A673 (cell line): ENCODE measurements around the gene UBA1. TPM values are rescaled to one million over a fixed set of nuclear protein-coding genes. Genes with fewer than 3 reads are reported as not detected.

Experiments used
- BruUV-seq: library from RNA; stranded (reverse); fragments of 400-500 nt; replicated peaks from 2 replicates; lab custom pipeline; 2021; lab: Mats Ljungman, UMichigan
- CTCF ChIA-PET: fragments of 300-600 bp; sonication (Branson Sonifier 250); formaldehyde crosslinking; loops from one replicate; lab custom pipeline; 2022; ENCODE audit warnings: antibody characterized with exemption; lab: Charles Lee
- POLR2A ChIA-PET: fragments of 300-600 bp; sonication (Branson Sonifier 250); formaldehyde crosslinking; loops from one replicate; lab custom pipeline; 2022; ENCODE audit warnings: antibody characterized with exemption; ENCODE audit not compliant: low non-redundant PET; lab: Charles Lee
- DNase-seq: peaks from one replicate; pipeline ENCODE4 v3.0.0-alpha.2; 2015; ENCODE audit warnings: low spot score
- H3K27ac ChIP-seq: fragments of 200-600 bp; sonication (generic); 2 replicates; pipeline ENCODE4 v1.5.1; 2016; ENCODE audit warnings: mixed run types, low read depth, mild to moderate bottlenecking, mixed read lengths, antibody characterized with exemption, low read length; ENCODE audit not compliant: poor library complexity, severe bottlenecking
- H3K27me3 ChIP-seq: fragments of 200-600 bp; sonication (generic); replicated peaks from 2 replicates; pipeline ENCODE4 v1.6.1; 2017; ENCODE audit warnings: mixed run types, low read depth, mild to moderate bottlenecking, mixed read lengths, antibody characterized with exemption, low read length; ENCODE audit not compliant: insufficient read depth, poor library complexity
- H3K36me3 ChIP-seq: fragments of 200-600 bp; sonication (generic); 2 replicates; pipeline ENCODE4 v1.6.1; 2016; ENCODE audit warnings: mixed run types, mild to moderate bottlenecking, mixed read lengths, antibody characterized with exemption, low read length; ENCODE audit not compliant: insufficient read depth, poor library complexity, severe bottlenecking
- H3K4me1 ChIP-seq: fragments of 200-600 bp; sonication (generic); 2 replicates; pipeline ENCODE4 v1.6.1; 2017; ENCODE audit warnings: mixed run types, mild to moderate bottlenecking, mixed read lengths, antibody characterized with exemption, low read length; ENCODE audit not compliant: insufficient read depth, poor library complexity, severe bottlenecking
- H3K4me3 ChIP-seq: fragments of 200-600 bp; sonication (generic); 2 replicates; pipeline ENCODE4 v1.5.1; 2016; ENCODE audit warnings: low read depth, mixed run types, mild to moderate bottlenecking, mixed read lengths, low read length; ENCODE audit not compliant: poor library complexity, severe bottlenecking
- H3K9me3 ChIP-seq: fragments of 200-600 bp; sonication (generic); 2 replicates; pipeline ENCODE4 v1.6.1; 2016; ENCODE audit warnings: mixed run types, low read depth, mild to moderate bottlenecking, mixed read lengths, antibody characterized with exemption, low read length; ENCODE audit not compliant: poor library complexity, severe bottlenecking
- CTCF ChIP-seq: fragments of 300-800, 200-600 bp; sonication (generic); conservative IDR thresholded peaks from 2 replicates; pipeline ENCODE4 v1.5.1; 2017; ENCODE audit warnings: low read depth, mild to moderate bottlenecking, antibody characterized with exemption, low read length, moderate library complexity, mixed read lengths
- EZH2 ChIP-seq: fragments of 200-600 bp; sonication (generic); IDR thresholded peaks from 2 replicates; pipeline ENCODE4 v1.6.1; 2017; ENCODE audit warnings: borderline replicate concordance, low read depth, mild to moderate bottlenecking, mixed read lengths, antibody characterized with exemption, low read length; ENCODE audit not compliant: poor library complexity, severe bottlenecking
- intact Hi-C: fragments of 100-400 bp; cut with micrococcal nuclease; formaldehyde crosslinking; loops from one replicate; pipeline ENCODE4 v1.10.0; 2022; ENCODE audit not compliant: unreplicated experiment
- total RNA-seq: library from RNA; stranded (reverse); gene quantifications from 2 replicates; pipeline ENCODE4 v1.2.3, GENCODE V29; 2021

UBA1 gene
- total RNA-seq, 1 experiment from 2014 or later = 413 TPM

DNA sequence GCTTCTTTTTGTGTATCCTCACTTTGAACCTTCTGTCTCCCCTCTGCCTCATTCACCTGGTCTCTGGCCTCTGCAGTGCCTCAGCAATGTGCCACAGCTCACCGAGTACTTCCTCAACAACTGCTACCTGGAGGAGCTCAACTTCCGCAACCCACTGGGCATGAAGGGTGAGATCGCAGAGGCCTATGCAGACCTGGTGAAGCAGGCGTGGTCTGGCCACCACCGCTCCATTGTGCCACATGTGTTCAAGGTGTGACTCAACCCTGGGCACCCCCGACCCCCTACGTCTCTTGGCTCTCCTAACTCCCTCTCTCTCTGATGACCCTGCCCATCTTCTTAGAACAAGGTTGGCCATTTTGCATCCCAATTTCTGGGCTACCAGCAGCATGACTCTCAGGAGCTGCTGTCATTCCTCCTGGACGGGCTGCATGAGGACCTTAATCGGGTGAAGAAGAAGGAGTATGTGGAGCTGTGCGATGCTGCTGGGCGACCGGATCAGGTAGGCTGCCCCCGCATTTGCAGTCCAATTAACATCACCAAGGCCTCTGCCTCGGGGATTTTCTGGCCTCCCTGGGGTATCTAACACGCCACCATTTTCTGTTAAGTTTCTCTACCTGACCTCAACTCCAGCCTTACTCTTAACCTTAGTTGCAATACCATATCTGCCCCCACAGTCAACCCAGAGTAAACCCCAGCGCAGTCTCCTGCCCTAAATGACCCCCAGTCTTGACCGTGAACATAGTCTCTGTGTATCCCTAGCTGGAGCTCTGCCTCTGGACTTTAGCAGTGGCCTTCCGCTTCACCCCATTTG is 47.8 kb downstream of the UBA1 start:
- POLR2A ChIA-PET = no interaction called here
- no peak for TF ChIP-seq EZH2
- TF ChIP-seq CTCF = no peak
- no peak overlapping the region for H3K27ac ChIP-seq
- no peaks in the 10 kb centered on the region for H3K4me1 ChIP-seq
- no peak overlapping the region for H3K4me3 ChIP-seq
- CTCF ChIA-PET = no interaction called here
- DNase-seq = no peak
- no peaks in the 10 kb centered on the region for H3K9me3 ChIP-seq
- BruUV-seq = no TSS peak
- peaks cover 36% of the 10 kb centered on the region for H3K36me3 ChIP-seq
- H3K27me3 ChIP-seq = no peaks in the 10 kb centered on the region
- intact Hi-C loops = no loop called here

GRCh38 chrX:47242321-47242720 is 48.7 kb downstream of the UBA1 start:
- Histone ChIP-seq H3K27me3 (no peaks in the 10 kb centered on the region), H3K4me1 (no peaks in the 10 kb centered on the region), H3K36me3 (peaks cover 38% of the 10 kb centered on the region), H3K9me3 (no peaks in the 10 kb centered on the region), H3K27ac (no peak overlapping the region), H3K4me3 (no peak overlapping the region)
- DNase-seq = no peak
- ChIA-PET POLR2A (no interaction called here), CTCF (no interaction called here)
- no TSS peak for BruUV-seq
- no peak for TF ChIP-seq CTCF
- TF ChIP-seq EZH2 = no peak
- intact Hi-C loops = no loop called here

GRCh38 chrX:47243351-47243750 is 49.7 kb downstream of the UBA1 start:
- CTCF ChIA-PET = no interaction called here
- Histone ChIP-seq H3K27ac (no peak overlapping the region), H3K9me3 (no peaks in the 10 kb centered on the region), H3K36me3 (peaks cover 38% of the 10 kb centered on the region), H3K27me3 (no peaks in the 10 kb centered on the region), H3K4me3 (no peak overlapping the region), H3K4me1 (no peaks in the 10 kb centered on the region)
- POLR2A ChIA-PET = no interaction called here
- intact Hi-C loops = no loop called here
- no TSS peak for BruUV-seq
- TF ChIP-seq CTCF (no peak), EZH2 (no peak)
- no peak for DNase-seq
